K562 (cell line): ENCODE data around the gene IL20RB. TPM values are rescaled to one million over a fixed set of nuclear protein-coding genes. Genes with fewer than 3 reads are reported as not detected.
A peak's percentile ranks its signal among the peaks of the same experiment; 100 is the strongest.

Experiments used
- CEBPG ChIP-seq, 3 experiments: fragments of 200-800 bp in 1 of 3; sonication (Bioruptor generic) in 1 of 3; sonication (generic) in 1 of 3; formaldehyde crosslinking in 1 of 3; IDR thresholded peaks in 2 of 3; conservative IDR thresholded peaks in 1 of 3; 2 replicates each; pipeline versions ENCODE4 v1.6.1 to v1.8.0; 2016 to 2022; ENCODE audit warnings: missing compliant biosample characterization in 2 of 3, missing genetic modification characterization in 2 of 3, mild to moderate bottlenecking in 1 of 3, missing genetic modification reagents in 1 of 3
- FOXA3 ChIP-seq, 2 experiments: fragments of 450-650 bp in 1 of 2; sonication (generic) in 1 of 2; formaldehyde crosslinking; IDR thresholded peaks in 1 of 2; conservative IDR thresholded peaks in 1 of 2; 2 replicates each; pipeline versions ENCODE4 v1.4.0 to v1.8.0; 2020 to 2022; ENCODE audit warnings: mild to moderate bottlenecking in 2 of 2, missing genetic modification reagents in 1 of 2
- ILK ChIP-seq: fragments of 450-650 bp; IDR thresholded peaks from 2 replicates; pipeline ENCODE4 v1.6.1; 2016; ENCODE audit warnings: missing genetic modification characterization, low read depth, mild to moderate bottlenecking, missing compliant biosample characterization, moderate library complexity, borderline replicate concordance
- L3MBTL2 ChIP-seq: fragments of 450-650 bp; IDR thresholded peaks from 2 replicates; pipeline ENCODE4 v1.6.1; 2016; ENCODE audit warnings: mild to moderate bottlenecking, moderate library complexity
- MAZ ChIP-seq, 2 experiments: fragments of 450-650 bp in 1 of 2; sonication (generic) in 1 of 2; formaldehyde crosslinking; IDR thresholded peaks in 1 of 2; conservative IDR thresholded peaks in 1 of 2; 2 replicates each; pipeline versions ENCODE4 v1.4.0 to v1.5.0; 2020; ENCODE audit warnings: mild to moderate bottlenecking in 1 of 2, missing genetic modification reagents in 1 of 2
- MCM7 ChIP-seq, 2 experiments: fragments of 450-650 bp; IDR thresholded peaks; 2 replicates each; pipeline ENCODE4 v1.6.1; 2016 to 2018
- NFRKB ChIP-seq: fragments of 450-650 bp; IDR thresholded peaks from 2 replicates; pipeline ENCODE4 v1.6.1; 2016; ENCODE audit warnings: low read depth
- RFX1 ChIP-seq: fragments of 450-650 bp; IDR thresholded peaks from 2 replicates; pipeline ENCODE4 v1.6.1; 2016; ENCODE audit warnings: mild to moderate bottlenecking, moderate library complexity
- SMARCE1 ChIP-seq: fragments of 450-650 bp; IDR thresholded peaks from 2 replicates; pipeline ENCODE4 v1.7.1; 2016; ENCODE audit warnings: mild to moderate bottlenecking
- SP2 ChIP-seq: IDR thresholded peaks from 2 replicates; pipeline ENCODE4 v1.6.1; 2011; ENCODE audit warnings: mild to moderate bottlenecking, low read depth, low read length, moderate library complexity; ENCODE audit not compliant: poor library complexity, severe bottlenecking; ENCODE audit errors: extremely low read depth
- STAT5A ChIP-seq: IDR thresholded peaks from 2 replicates; pipeline ENCODE4 v1.6.1; 2012; ENCODE audit warnings: low read length, inconsistent platforms, borderline replicate concordance
- TRIM28 ChIP-seq: fragments of 450-650 bp; IDR thresholded peaks from 2 replicates; pipeline ENCODE4 v1.6.1; 2017
- U2AF2 ChIP-seq: fragments of 200-400 bp; formaldehyde crosslinking; optimal IDR thresholded peaks from 2 replicates; pipeline ENCODE3; 2017; ENCODE audit warnings: low read depth, mild to moderate bottlenecking, low read length
- ZBTB17 ChIP-seq: fragments of 450-650 bp; formaldehyde crosslinking; IDR thresholded peaks from 2 replicates; pipeline ENCODE4 v1.4.0; 2020; ENCODE audit warnings: mild to moderate bottlenecking
- ZNF146 ChIP-seq: IDR thresholded peaks from one replicate; pipeline ENCODE4 v1.6.1; 2018; ENCODE audit warnings: missing compliant biosample characterization; ENCODE audit not compliant: unreplicated experiment
- ZNF239 ChIP-seq: fragments of 250-450 bp; sonication (Bioruptor Pico); IDR thresholded peaks from 2 replicates; pipeline ENCODE4 v1.4.0; 2020; ENCODE audit warnings: mild to moderate bottlenecking
- ZNF551 ChIP-seq: fragments of 250-450 bp; sonication (Bioruptor Pico); IDR thresholded peaks from 2 replicates; pipeline ENCODE4 v1.5.0; 2021; ENCODE audit warnings: mild to moderate bottlenecking, moderate library complexity
- polyA plus RNA-seq, 8 experiments: library from polyadenylated mRNA; depleted of rRNA in 4 of 8; stranded (reverse) in 5 of 8; unstranded in 3 of 8; fragments of >200 nt; fragmentation: Nextera tagmentation in 2 of 8; fragmentation: Illumina TruSeq in 1 of 8; extraction: Ambion mirVana in 2 of 8; extraction: Trizol in 1 of 8; gene quantifications; 2 replicates each; pipeline versions ENCODE4 v1.2.1 to v1.2.3, GENCODE V29; 2011 to 2014; ENCODE audit warnings: inconsistent platforms in 1 of 8, missing spikeins in 1 of 8
- total RNA-seq, 7 experiments: library from RNA; depleted of rRNA in 6 of 7; stranded (reverse); fragments of >200 nt in 6 of 7; fragmentation: Illumina TruSeq in 2 of 7; extraction: Trizol in 2 of 7; gene quantifications; 2 replicates each; pipeline versions ENCODE4 v1.2.1 to v1.2.3, GENCODE V29; 2011 to 2021; ENCODE audit warnings: low replicate concordance in 1 of 7
- TF ChIP-seq, protein P1 (sequence below): sonication (generic); formaldehyde crosslinking; IDR thresholded peaks from 2 replicates; pipeline ENCODE4 v1.9.0; 2022; ENCODE audit warnings: mild to moderate bottlenecking, missing genetic modification reagents
- TF ChIP-seq, protein P2 (sequence below): fragments of 250-450 bp; sonication (Bioruptor Pico); IDR thresholded peaks from 2 replicates; pipeline ENCODE4 v1.5.0; 2021; ENCODE audit warnings: mild to moderate bottlenecking, moderate library complexity
- TF ChIP-seq, protein P3 (sequence below), 2 experiments: IDR thresholded peaks; 2 replicates each; pipeline ENCODE4 v1.6.1; 2012; ENCODE audit warnings: improper control_type of control experiment in 2 of 2, low read depth in 2 of 2, low read length in 2 of 2, borderline replicate concordance in 1 of 2
- TF ChIP-seq, protein P4 (sequence below), 2 experiments: fragments of 450-650 bp in 1 of 2; sonication (generic) in 1 of 2; formaldehyde crosslinking in 1 of 2; IDR thresholded peaks in 1 of 2; conservative IDR thresholded peaks in 1 of 2; 2 replicates each; pipeline versions ENCODE4 v1.6.1 to v1.8.1; 2016 to 2023; ENCODE audit warnings: mild to moderate bottlenecking in 2 of 2, moderate library complexity in 2 of 2, inconsistent platforms in 1 of 2, missing genetic modification reagents in 1 of 2

Gene IL20RB
- total and polyA plus RNA-seq, 9 of the 15 experiments (the other 6 are each of a cell fraction or from before 2014, with no cell fraction given): 0.77 to 9.9 (median 6.1) TPM

- TF ChIP-seq CEBPG (CRISPR knock-in tag; IDR thresholded peaks at IDR 0.05) (peak; percentile 97), CEBPG (tag; conservative IDR thresholded peaks at IDR 0.05 in 1 of 2, IDR thresholded peaks at IDR 0.05 in 1 of 2) (peak; percentile 91 to 98), SMARCE1 (no peak), ZNF146 (no peak), FOXA3 (CRISPR knock-in tag; conservative IDR thresholded peaks at IDR 0.05 in 1 of 2, IDR thresholded peaks at IDR 0.05 in 1 of 2) (no peak), ZNF239 (CRISPR knock-in tag) (no peak), SP2 (no peak), ZBTB17 (CRISPR knock-in tag) (no peak), ILK (tag) (no peak), ZNF551 (CRISPR knock-in tag) (no peak), U2AF2 (no peak), STAT5A (no peak), MAZ (CRISPR knock-in tag; conservative IDR thresholded peaks at IDR 0.05 in 1 of 2, IDR thresholded peaks at IDR 0.05 in 1 of 2) (peak in 1 of 2 experiments; percentile 65; a peak in 2 of 4 replicates), NFRKB (peak; percentile 71; the same call in 1 of the 2 replicates), RFX1 (no peak), MCM7 (IDR thresholded peaks at IDR 0.05) (no peak), L3MBTL2 (peak; percentile 68), TRIM28 (no peak)
- TF ChIP-seq, protein P1, sequence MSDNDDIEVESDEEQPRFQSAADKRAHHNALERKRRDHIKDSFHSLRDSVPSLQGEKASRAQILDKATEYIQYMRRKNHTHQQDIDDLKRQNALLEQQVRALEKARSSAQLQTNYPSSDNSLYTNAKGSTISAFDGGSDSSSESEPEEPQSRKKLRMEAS: no peak
- TF ChIP-seq, protein P2, sequence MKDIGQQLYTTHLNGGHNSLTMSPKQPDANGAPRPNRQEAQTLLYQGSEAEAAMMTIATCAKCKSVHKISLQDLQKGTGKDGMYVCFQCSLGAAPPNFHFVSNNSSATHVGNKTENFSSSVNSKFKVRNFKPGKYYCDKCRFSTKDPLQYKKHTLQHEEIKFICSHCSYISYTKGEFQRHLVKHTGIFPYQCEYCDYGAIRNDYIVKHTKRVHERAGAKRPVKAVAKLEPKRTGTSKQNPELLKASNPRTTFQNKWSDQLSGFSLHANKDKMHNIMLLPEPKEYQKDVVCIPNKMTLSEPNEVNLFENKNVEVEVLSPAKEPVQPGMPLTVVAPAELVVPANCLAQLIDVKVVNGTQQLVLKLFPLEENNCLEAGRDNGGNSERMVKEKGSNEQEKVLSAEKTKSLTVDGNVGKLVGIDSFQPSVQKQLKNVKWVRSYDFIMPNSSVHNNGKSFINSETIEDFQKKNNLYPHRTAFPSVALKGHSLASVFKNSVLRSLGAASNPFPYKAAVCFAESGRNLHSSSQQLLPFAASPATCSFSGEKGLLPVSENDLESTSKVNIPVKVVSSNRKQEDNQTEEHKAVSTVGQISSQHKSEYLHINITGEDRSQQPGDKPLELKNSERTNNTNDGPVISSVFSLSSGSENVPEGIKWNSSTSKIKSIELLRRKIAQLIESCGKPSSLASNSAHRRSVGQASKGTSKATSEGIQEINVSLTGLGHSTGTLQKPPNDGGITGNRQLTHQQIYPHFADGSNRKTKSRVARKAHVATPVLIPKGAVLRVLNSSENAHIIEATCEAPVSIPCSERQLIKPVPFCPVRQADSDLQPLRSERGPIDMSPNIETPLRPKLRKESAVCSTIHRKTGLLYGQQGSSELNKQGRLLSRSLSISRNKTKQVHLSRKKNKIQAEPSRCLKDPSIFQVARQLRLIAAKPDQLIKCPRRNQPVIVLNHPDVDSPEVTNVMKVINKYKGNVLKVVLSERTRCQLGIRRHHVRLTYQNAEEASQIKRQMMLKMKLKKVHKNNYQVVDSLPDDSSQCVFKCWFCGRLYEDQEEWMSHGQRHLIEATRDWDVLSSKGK (CRISPR knock-in tag): no peak
- TF ChIP-seq, protein P3, sequence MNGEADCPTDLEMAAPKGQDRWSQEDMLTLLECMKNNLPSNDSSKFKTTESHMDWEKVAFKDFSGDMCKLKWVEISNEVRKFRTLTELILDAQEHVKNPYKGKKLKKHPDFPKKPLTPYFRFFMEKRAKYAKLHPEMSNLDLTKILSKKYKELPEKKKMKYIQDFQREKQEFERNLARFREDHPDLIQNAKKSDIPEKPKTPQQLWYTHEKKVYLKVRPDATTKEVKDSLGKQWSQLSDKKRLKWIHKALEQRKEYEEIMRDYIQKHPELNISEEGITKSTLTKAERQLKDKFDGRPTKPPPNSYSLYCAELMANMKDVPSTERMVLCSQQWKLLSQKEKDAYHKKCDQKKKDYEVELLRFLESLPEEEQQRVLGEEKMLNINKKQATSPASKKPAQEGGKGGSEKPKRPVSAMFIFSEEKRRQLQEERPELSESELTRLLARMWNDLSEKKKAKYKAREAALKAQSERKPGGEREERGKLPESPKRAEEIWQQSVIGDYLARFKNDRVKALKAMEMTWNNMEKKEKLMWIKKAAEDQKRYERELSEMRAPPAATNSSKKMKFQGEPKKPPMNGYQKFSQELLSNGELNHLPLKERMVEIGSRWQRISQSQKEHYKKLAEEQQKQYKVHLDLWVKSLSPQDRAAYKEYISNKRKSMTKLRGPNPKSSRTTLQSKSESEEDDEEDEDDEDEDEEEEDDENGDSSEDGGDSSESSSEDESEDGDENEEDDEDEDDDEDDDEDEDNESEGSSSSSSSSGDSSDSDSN (IDR thresholded peaks at IDR 0.05; ENCODE audit: borderline replicate concordance in 1 of 2, low read depth in 2 of 2, low read length in 2 of 2): 0 out of 4 replicates have a peak, but pooled peaks of 1 of the 2 experiments have one; percentile 36
- TF ChIP-seq, protein P4, sequence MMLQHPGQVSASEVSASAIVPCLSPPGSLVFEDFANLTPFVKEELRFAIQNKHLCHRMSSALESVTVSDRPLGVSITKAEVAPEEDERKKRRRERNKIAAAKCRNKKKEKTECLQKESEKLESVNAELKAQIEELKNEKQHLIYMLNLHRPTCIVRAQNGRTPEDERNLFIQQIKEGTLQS (IDR thresholded peaks at IDR 0.05): peak; percentile 97
- TF ChIP-seq, protein P4 (CRISPR knock-in tag; conservative IDR thresholded peaks at IDR 0.05): peak; percentile 75
Measured at GRCh38 chr3:136957751-136958288, at the start of gene IL20RB (continued).
